GM19025 (cell line): Measurements from ENCODE around the gene DEGS1.
"Not testable (repeated sequence)": the region's sequence is repeated elsewhere in the genome, so short reads cannot be mapped to it uniquely, and the experiment has no call there.

Source experiments
- ATAC-seq: cut with Tn5 transposase; IDR thresholded peaks from one replicate; pipeline ENCODE4 v1.9.1; 2021; ENCODE audit warnings: mild to moderate bottlenecking, low read depth, moderate library complexity; ENCODE audit not compliant: unreplicated experiment

DEGS1 gene

DNA sequence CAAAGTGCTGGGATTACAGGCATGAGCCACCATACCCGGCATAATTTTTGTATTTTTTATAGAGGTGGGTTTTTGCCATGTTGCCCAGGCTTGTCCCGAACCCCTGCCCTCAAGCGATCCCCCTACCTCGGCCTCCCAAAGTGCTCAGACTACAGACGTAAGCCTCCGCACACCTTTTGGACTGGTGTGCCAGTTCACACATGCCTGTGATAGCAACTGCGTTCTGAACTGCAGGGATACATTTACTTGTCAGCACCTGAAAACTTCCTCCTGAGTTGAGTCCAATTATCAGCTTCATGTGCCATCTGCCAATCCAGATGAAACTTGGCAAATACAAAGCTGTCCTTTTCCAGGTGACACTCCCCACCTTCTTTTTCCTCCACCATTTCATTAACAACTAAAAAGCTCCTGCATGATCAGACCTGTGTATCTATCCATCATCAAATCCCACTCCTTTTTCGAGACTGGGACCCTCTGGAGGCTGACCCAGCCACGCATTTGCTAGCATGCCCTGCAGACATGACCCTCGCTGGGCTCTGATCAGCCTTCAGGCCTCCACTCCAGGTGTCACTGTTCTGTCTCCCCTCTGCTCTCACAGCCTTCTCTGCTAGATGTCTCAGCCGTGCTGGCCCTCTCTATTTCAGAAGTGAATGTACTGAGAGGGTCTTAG is 2.1 kb upstream of the DEGS1 start:
- ATAC-seq, result no peak

- no peak for ATAC-seq
Observed at GRCh38 chr1:224181453-224181810, 1.6 kb upstream of the DEGS1 start.

DNA sequence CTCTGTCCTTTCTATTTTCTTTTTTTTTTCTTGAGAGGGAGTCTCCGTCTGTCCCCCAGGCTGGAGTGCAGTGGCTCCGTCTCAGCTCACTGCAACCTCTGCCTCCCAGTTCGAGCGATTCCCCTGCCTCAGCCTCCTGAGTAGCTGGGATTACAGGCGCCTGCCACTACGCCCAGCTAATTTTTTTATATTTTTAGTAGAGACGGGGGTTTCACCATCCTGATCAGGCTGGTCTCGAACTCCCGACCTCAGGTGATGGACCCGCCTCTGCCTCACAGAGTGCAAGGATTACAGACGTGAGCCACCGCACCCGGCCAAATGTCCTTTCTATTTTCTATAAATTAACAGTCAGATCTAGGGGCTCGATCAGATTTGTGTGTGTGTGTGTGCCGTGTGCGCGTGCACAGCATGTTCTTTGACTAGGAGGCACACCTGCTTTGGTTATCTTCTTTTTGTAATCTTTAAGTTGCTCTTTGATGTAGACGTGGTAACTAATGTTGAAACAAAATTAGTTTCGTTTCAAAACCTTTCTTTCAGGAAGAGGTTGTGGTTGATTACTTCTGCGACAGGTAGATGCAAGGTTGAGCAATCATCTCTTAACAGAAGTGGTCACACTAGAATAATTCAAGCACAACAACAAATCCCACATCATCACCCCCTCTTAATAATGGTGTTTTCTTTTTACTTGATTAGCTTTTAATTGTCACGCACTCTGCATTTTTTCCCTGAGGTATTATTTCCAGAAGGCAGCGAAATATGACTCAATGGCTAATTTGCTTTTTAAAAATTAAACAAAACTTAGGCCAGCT is 779 bp upstream of the DEGS1 start:
- ATAC-seq, result peak; percentile 15

DNA sequence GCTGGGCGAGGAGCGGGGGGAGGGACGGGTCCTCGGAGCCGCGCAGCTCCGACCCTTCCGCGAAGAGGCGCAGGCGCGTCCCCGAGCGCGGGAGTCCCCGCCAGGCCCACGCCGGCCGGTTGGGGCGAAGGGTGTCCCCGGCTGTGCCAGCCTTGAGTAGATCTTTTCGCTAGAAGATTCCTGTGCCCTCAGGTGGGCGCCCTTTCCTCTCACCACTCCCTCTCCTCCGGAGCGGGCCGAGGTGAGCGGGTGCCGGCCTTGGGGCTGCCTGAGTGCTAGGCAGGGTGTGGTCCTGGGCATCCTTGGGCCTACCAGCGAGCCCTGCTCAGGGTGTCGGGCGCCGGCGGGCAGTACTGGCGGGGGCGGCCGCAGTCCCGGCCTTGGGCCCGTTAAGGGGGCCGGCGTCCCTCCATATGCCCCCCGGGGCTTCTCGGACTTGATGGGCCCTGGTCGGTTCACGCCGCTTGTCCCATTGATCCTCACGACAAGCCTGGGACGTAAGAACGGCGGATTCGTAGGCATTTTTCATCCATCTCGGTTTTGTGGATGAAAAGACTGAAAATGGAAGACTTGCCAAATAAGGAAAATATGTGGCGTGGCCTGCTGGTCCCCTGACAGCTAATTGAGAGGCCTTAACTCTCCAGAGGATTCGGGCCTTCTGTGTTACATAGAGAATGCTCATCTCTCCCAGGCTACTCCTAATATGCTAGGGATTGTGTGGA is 712 bp downstream of the DEGS1 start:
- ATAC-seq, result peak; percentile 53

GRCh38 chr1:224185208-224185607 is 2.2 kb downstream of the DEGS1 start:
- ATAC-seq, result no peak

DNA sequence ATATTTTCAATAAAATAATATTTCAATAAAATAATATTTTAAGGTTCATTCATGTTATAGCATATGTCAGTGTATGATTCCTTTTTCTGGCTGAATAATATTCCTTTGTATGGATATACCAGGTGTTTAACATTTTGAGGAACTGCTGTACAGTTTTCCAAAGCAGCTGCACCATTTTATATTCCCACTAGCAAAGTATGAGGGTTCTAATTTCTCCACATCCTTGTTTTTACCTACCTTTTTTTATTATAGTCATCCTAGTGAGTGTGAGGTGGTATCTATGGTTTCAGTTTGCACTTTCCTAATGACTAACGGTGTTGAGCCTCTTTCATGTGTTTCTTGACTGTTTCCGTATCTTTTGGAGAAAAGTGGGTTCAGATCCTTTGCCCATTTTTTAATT is 5.2 kb downstream of the DEGS1 start:
- no peak for ATAC-seq

GRCh38 chr1:224189561-224189960 is 6.5 kb downstream of the DEGS1 start:
- ATAC-seq, result no peak

- no peak for ATAC-seq
Observed at GRCh38 chr1:224192082-224192788, 9.2 kb downstream of the DEGS1 start.

- ATAC-seq, result no peak
Observed at GRCh38 chr1:224193319-224193966, 10.4 kb downstream of the DEGS1 start.

DNA sequence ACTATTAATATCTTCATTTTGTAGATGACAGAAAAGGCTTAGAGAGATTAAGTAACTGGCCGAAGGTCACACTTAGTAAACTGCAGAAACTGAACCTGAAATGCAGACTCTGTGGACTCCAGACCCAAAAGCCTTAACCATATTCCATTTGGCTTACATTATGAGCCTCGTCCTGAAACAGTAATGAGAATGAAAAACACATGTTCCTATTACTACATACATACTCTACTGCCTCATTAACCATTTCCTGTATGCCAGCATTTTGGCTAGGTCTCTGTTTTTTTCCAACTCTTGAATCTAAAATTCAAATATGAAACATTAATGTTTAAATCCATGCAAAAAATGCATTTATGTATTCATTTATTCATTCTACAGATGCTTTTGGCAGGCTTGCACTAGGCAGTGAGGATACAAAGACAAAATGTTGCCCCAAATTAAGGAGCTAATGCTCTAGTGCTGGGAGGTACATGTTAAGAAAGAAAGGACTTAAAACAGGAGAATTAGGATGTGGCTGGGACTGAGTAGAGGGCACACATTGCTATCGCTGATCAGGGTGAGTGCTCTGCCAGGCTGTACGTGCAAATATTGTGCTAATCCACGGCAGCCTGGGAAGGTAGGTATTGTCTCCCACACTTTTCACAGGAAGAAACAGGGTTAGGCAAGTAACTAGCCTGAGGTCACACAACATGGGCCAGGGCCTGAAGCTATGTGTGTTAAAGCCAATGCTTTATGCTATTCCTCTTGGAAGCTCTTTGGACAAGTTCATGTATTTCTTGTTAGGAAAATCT is 14.0 kb downstream of the DEGS1 start:
- no peak for ATAC-seq

GRCh38 chr1:224198572-224198971 is 15.5 kb downstream of the DEGS1 start:
- no peak for ATAC-seq

DNA sequence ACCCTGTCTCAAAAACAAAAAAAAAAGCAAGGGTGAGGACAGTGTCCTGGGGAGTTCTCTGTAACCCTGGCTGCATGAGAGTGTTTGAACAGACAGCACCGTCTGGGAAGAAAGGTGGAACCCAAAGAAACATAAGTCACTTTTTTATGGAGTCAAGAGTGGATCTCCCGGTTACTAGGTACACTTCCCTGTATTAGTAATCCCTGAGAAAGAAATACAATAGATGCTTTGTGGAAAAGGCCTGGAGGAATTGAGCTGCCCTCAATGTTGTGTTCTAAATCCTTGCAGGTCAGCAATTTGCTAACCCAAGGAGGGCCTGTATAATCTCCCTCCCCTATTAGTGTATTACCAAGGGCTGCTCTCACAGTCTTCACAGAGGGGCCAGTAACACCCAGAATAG is 16.6 kb downstream of the DEGS1 start:
- ATAC-seq, result no peak

DNA sequence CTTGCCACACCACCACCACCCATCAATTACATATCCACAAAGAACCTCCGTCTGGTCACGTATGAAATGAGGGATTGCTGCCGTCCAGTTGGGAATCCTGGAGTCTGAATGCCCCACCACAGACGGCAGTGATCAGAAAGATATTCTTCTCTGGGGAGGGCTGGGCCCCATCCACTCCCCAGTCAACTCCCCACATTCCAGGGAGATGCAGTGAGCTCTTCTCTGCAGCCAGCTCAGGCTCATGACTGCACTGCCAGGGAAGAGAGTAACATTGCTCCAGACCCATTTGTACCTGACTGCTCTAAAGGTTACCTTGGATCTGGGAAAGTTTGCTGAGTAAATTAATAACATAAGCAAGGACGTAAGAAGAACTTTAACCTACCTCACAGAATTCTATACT is 18.3 kb downstream of the DEGS1 start:
- ATAC-seq, result no peak

DNA sequence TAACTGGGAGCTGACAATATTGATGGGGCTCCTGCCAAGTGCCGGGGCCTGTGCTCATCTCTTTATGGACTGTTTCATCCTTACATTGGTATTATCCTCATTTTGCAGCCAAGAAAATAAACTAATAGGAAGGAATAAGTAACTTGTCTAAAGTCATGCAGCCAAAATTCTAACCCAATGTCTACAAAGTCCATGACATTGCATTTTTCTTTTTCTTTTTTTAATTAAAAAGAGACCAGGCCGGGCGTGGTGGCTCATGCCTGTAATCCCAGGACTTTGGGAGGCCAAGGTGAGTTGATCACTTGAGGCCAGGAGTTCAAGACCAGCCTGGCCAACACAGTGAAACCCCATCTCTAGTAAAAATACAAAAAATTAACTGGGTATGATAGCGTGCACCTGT is 18.8 kb downstream of the DEGS1 start:
- ATAC-seq, result no peak

DNA sequence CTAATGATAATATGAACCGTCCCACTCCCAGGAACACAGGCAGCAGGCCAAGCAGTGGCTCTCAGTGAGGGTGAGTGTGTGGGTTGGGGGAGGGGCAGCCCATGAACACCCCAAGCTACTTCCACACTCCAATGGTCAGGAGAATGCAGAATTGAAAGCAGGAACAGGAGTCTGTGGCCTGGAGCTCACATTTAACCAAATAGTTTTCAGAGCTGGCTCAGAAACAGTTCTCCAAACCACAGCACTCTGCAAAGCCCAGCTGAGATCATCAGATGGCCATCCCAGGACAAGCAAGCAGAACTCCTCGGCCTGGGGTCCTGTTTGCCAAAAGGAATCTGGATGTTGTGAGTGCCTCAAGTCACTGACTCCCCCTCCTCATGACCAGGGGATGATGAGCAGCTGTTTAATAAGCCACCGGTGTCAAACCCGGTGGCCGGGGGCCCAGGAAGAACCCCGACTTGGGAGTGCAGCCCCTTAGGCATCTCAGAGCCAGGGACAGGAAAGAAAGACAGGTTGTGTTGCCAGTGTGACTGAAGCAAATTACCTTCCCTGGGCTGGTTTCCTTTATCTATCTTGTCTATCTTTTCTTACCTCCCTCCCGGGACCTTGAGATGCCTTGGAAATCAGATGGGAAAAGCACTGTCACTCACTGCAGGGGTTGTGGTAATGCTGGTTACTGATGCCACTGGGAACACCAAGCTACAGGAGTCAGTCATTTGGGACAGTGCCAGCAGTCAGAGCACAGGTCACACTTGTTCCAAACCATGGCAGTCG is 20.4 kb downstream of the DEGS1 start:
- no peak for ATAC-seq

DNA sequence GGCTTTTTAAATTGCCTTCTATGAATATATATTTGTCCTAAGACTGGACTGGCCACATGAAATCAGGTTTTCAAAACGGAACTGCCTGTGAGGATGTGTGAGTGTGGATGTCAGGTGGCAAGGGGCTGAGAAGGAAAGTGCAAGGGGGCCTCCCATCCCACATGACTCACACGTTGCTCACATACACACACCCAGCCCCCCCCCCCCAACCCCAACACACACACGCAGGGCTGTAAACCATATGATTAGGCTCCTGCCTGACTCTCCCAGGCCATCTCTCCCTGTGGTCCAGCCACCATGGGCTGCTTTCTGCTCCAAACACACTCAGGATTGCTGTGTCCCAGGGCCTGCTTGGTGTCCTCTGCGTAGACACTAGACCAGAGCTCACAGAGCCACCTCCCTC is 22.4 kb downstream of the DEGS1 start:
- ATAC-seq, result no peak

GRCh38 chr1:224205931-224206538 is 23.0 kb downstream of the DEGS1 start:
- not testable (repeated sequence) for ATAC-seq

GRCh38 chr1:224211206-224211962 is 28.3 kb downstream of the DEGS1 start:
- no peak for ATAC-seq
